Activated CD8-positive, alpha-beta memory T cell treated with anti-CD3 and anti-CD28 coated beads for 48 hours (primary cell): Measurements from ENCODE around the gene TSHR.
"Not testable (repeated sequence)": the region's sequence is repeated elsewhere in the genome, so short reads cannot be mapped to it uniquely, and the experiment has no call there.

Experiments
- DNase-seq, 3 experiments: peaks; one replicate each; pipeline ENCODE4 v3.0.0-alpha.2; 2020; ENCODE audit warnings: low read depth in 2 of 3, low spot score in 2 of 3

The TSHR gene

DNA sequence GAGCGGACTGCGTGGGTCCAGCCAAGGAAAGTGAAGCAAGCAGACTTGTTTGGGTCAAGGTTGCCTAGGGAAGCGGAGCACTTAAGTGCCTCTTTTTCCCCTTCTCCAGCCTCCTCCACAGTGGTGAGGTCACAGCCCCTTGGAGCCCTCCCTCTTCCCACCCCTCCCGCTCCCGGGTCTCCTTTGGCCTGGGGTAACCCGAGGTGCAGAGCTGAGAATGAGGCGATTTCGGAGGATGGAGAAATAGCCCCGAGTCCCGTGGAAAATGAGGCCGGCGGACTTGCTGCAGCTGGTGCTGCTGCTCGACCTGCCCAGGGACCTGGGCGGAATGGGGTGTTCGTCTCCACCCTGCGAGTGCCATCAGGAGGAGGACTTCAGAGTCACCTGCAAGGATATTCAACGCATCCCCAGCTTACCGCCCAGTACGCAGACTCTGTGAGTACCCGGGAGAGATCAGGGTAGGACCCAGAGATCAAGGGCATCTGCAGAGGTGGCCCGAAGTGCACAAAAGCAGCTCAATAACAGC, at the start of gene TSHR:
Gene TSHR, plus strand, starts transcription at position 206 of the 526 bp plus-strand sequence. Its CDS starts 60 bp downstream, at position 266.
- no peak for DNase-seq

DNA sequence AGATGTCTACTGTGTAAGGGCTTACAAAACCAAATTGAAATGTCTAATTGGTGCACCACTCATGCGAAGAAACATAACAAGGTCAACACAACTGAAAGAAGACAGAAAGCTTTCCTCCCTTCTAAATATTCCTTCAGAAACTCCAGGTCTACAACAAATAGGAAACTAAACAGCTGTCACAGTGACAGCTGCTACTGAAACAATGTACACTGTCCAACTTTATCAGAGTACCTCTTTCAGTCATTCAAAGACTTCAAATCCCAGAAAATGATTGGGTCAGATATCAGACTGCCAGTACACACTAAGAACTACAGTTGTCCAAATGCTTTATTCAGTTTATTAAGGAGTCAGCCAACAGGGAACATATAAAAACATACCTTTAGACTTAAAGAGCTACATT, 49.1 kb upstream of the TSHR start:
- DNase-seq, result no peak

DNA sequence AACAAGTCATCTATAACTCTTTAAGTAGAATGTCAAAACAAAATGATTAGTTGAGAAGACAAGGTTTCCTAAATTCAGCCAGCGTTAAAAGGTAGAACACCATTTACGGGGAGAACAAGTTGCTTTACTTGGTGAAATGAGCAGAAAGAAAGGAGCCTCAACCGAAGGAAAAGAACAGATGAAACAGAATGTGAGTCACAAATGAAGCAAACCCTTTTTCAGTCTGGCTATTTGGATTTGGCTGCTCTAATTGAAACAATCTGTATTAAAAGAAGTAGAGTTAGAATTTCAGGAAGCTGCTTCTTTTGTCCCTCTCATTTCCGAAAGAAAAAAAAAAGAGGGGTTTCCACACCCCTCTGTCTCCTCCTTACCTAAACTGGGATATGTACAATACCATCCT, 48.5 kb upstream of the TSHR start:
- DNase-seq, result no peak

DNA sequence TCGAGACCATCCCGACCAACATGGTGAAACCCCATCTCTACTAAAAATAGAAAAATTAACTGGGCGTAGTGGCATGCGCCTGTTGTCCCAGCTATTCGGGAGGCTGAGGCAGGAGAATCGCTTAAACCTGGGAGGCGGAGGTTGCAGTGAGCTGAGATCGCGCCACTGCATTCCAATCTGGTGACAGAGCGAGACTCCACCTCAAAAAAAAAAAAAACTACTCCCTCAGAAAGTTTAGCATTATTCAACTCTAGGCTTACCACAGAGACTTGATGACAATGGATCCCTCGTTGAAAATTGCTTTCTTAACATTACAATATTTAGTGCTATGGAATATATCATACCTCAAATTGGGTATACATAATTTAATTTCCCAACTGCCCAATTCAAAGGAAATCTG, 43.4 kb upstream of the TSHR start:
- DNase-seq, result not testable (repeated sequence)

DNA sequence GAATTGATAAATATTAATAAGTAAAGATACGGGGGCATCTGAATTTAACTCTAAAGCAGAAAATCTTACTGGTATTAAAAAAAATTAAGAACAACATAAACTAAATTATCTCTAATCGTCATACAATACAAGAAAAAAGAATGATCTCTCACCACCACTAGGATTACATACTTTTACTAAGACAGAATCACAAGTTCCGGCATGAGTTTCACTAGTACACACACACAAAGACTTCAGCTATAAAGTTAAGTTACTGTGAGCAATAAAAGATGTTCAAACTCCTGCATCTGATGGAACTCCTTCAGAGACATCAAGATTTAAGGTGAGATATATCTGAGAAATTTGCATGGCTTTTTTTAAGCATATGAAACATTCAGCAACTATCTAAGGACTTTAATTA, 35.8 kb upstream of the TSHR start:
- DNase-seq, result no peak

DNA sequence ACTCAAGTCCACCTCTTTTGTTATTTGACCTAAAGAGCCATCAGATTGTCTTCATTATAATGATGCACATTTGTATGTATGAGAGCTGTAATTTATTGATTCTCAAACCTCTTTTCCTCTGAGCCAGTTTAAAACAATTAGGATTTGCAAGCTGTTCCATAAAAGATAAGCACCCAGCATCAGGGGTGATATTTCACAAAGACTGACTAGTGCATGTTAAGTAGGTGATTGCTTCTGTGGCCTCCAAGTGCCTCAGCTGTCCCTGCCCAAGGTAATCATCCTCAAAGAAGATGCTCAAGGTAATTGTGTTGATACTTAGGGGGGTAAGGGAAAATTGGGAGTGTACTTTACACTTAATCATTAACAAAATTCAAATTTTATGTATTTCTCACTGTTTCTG, 32.1 kb upstream of the TSHR start:
- DNase-seq, result no peak

DNA sequence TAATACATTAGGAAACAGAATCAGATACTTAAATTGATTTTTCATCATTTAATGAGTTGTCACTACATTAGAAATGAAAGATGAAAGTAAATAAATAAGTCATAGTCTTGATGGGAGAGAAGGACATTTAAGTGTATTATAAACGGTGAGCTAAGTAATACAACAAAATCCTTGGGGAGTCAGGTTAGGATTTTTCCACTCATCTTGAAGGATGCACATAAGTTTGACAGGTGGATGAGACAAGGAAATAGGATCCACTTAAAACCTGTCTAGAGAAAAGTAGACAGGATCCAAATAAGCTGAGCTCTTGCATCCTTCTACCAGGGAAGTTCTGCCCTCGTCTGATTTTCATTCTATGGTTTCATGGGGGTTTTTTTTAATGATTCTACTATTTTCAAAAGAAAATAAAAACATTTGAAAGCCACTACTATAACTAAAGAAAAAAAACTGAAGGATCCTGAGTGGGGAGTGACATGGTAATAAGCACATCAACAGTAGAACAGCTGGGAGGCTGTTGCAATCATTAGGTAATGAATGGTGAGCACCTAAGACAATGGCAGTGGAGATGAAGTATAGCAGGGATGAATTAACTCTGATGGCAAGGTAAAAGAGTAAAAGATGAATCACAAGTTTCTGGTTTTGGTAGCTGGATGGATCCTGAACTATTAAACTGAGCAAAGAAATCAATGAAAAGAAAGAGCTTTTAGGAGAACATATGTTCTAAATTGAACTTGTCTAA, 30.9 kb upstream of the TSHR start:
- no peak for DNase-seq

DNA sequence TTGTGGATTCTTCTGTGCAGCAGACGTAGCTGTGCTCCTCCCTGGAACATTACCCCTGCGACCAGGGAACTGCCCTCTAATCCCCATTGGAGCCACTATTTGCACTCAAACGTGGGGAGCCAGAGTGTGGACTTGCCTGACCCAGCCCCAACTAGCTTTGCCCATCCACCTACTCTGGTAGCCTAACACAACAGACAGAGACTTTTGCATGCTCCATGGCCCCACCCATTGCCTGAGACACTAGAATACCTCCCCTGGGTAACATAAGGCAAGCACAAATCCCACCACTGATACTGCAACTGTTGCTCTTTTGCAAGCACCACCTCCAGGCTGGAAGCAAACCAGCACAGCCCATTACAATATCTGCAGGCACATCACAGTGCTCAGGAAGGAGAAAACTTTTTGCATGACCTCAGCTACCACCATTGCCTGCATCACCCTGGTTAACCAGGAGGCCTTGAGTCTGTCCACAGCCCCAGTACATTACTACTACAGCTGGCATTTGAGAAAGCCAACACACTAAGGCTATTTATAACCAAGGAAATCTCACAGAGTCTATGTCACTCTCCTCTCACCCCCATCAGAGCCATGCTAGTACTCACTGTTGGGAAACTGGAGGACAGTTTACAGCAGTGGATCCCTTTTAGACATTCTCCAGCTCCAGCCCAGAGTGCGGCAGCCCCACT, 28.9 kb upstream of the TSHR start:
- no peak for DNase-seq

DNA sequence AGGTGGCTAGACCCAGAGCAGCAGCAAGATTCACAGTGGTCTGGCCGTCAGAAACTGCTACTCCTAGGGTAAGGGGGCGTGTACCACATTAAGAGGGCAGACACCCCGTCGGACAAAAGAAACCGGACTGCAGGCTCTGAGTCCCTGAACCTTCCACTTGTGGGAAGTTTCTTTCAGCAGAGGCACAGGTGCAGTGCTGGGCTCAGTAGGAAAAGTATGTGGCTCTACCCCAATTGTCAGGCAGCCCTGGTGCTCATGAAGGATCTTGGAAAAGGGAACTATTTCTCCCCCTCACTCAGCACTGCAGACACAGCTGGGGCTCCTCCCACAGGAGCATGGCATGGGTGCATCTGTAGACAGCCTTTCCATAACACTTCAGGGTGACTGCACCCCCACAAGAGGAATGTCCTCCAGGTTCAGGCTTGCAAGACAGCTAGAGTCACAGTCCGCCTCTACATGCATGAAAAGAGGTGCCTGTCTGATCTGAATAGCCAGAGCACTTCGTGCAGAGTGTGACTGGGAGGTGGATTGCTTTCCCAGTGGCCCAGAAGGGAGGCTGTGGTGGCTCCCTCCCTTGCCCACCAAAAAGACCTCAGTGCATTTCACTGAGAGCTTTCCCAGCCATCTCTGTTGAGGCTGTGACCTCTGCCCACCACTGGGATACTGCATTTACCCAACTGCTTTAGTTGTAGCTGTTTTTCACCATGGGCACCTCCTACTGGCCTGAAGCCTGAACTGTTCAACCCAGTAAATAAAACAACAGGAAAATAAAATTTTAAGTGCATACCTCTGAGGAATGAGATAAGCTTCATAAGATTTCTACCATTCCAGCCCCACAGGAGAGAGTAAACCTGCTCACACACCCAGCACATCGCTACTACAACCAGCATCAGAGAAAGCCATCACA, 28.1 kb upstream of the TSHR start:
- no peak for DNase-seq

DNA sequence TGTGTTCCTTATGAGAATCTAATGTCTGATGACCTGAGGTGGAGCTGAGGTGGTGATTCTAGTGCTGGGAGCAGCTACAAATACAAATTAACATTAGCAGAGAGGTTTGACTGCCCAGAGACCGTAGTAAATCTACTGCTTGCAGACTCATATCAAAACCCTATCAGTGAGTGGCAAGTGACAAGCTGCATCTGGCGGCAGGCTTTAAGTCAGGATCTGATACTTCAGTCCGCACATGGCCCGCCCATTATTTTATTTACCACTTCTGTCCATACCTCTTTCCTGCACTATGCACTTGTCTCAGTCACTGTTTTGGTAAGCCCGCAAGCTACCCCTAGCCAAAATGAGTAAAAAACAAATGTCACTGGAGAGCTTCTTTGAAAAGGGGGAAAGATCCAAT, 25.3 kb upstream of the TSHR start:
- DNase-seq, result no peak

DNA sequence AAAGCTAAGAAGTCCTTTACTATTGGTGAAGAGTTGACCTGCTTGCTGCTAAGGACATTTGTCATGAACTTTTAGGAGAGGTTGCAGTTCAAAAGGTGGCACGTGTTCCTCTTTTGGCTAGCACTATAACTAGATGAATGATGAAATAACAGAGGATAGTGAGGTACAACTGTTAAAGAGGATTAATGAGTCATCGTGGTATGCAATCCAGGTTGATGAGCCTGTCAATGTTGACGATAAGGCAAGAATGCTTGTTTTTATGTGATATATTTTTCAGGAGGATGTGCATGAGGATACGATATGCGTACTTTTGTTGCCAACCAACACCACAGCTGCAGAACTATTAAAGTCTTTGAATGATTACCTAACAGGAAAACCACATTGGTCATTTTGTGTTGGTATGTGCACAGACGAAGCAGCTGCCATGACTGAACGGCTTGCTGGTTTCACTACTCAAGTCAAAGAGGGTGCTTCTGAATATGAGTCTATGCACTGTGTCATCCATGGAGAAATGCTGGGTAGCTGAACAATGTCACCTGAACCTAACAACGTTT, 24.5 kb upstream of the TSHR start:
- no peak for DNase-seq

DNA sequence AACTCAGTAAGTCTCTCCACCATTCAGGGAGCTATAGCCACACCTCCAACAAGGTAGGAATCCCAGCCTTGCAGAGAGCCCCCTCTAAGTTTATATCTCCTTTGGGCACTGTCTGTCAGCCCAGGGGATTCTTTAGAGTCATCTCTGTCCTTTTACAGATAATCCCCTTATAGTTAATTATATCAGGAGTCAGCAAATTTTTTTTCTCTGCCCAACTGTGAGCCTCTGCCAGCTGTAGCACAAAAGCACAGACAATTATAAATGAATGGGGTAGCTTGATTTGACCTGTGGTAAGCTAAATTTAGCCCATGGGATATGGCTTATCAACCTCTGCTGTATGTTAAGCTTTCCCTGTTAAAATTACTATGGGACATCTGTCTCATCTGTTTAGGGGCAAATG, 22.1 kb upstream of the TSHR start:
- no peak for DNase-seq

DNA sequence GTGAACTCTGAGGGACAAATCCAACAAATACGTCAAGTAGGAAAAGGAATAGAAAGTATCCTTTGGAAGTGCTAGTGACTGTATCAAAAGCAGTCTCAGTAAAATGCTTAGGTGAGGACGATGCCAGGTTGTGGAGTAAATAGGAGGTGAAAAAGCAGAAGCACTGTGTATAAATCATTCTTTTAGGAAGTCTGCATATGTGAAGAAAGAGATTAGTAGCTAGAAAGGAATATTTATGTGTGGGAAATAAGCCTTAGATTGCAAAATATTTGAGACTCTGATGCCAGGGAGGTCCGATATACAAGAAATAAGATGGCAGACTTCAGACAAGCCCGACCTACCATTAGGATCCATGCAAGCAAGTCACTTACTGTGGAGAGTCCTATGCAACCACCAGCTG, 21.7 kb upstream of the TSHR start:
- DNase-seq, result no peak

DNA sequence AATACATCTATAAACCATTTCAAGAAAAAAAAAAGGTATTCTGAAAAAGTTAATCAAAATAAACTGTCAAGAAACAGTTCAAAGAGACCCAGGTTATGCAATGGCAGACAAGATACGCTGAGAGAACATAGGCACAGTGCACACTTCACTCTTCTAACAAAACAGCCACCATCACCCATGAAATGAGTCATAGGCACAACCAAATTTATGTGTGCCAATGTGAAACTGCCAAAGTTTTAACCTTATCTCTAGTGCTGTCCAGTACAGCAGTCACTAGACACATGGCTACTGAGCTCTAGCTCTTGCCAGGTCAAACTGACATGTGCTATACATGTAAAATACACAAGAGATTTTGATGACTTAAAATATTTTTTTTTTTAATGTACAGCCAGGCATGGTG, 15.3 kb upstream of the TSHR start:
- DNase-seq, result no peak

DNA sequence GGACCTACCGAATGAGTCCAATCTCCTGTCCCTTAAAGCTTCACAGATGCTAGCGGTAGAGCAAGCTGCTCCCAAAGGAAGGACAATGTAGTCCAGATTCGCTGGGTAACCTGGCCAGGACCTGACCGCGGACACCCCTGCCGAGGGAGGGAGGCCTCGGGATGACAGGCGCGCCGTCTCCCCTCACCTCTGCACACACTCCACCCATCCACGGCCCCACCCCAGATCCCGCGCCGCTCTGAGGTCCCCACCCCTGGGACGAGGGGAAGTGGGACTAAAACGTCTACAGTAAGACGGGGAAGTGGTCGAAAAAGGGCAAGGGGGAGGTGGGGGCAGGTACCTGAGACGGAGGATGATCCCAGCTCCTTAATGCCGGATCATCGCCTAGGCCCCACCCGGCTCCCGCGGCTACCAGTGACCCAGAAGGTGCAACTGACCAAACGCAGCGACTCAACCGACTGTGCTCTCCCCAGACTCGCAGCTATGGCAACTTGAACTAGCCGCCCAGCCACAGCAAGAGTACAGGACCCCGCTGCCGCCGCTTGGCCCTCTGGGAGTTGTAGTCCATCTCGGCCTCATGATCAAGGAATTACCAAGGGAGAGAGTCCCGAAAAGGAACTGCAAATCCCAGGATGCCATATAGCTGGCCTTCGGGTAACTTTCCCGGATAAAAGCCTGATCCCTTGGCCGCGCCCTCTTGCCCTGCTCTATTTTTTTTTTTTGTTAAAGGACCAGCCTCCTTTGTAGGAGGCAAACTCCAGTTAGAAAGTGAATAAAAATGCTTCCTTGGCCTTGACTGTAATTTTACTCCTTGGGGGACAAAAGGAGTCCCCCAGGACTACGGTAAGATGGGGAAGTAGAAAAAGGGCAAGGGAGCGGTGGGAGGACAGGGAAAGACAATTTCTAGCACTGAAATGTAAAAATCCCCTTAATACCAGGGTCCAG, 13.9 kb upstream of the TSHR start, which contains the start of gene CEP128:
Gene CEP128, minus strand, starts transcription at position 498 of the 945 bp plus-strand sequence.
- peak; percentile 49 to 66 (median 61) for DNase-seq

DNA sequence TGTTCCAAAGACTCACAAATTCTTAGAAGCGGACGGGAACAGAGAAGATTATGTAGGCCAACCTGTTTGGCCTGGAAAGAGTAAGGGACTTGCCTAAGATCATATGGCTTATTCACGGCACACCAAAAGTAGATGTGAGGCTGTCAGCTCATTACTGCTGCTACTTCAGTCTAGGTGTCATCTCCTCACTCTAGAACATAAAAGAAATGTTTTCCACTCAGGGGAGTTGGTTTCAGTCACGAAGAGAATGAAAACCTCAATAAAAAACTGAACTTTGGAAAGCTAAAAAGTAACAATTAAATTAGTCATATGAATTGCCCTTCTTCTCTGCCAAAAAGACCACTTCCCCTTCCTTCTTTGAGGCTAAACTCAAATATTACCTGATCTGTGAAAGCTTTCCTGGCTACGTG, 13.2 kb upstream of the TSHR start:
- DNase-seq, result no peak

DNA sequence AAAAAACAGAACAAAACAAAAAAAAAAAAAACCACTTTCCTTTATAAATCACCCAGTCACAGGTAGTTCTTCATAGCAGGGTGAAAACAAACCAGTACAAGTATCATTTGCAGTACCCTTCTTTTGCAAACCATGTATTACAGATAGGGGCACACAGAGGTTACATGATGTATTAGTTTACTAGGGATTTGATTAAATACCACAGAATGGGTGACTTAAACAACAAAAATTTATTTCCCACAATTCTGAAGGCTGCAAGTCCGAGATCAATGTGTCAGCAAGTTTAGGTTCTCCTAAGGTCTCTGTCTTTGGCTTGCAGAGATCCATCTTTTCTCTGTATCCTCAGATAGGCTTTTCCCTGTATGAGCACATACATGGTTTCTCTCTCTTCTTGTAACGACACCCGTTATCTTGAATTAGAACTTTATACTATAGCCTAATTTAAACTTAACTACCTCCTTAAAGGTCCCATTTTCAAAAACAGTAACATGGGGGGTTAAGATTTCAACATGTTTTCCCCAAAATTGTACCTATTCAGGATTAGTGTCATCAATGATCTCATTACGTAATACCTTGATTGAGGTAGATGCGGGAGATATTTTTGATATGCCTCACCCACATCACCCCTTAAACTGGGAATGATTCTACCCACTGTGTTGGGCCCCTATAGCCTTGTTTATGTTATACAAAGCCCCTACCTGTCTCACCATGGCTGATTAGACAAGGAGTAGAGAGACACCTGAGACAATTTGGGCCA, 10.4 kb upstream of the TSHR start:
- no peak for DNase-seq

DNA sequence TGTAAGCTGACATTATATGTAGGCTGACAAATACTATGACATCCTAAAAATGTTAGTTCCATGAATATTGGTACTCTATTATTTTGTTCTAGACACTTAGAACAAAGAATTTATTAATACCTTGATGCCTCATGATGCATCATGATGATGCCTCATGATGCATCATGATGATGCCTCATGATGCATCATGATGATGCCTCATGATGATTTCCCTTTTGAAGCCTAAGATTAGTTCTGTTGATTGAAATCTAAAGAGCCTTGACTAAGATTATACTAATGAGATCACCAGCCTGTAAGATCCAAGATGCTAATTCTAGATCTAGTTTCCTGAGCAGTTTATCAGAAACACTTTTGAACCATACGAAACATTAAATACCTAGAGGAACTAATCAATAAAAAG, 9.2 kb upstream of the TSHR start:
- DNase-seq, result no peak

DNA sequence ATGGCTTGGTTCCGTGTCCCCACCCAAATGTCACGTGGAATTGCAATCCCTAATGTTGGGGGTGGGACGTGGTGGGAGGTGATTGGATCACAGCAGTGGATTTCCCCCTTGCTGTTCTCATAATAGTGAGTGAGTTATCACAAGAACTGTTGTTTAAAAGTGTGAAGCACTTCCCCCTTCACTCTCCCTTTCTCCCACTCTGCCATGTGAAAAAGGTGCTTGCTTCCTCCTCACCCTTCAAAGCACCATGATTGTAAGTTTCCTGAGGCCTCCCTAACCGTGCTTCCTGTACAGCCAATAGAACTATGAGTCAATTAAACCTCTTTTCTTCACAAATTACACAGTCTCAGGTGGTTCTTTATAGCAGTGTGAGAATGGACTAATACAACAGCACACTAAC, 8.6 kb upstream of the TSHR start:
- DNase-seq, result no peak
